Neural progenitor cell (in vitro differentiated cells): Measurements from ENCODE around the gene OR51E2. TPM values are rescaled to one million over a fixed set of nuclear protein-coding genes. Genes with fewer than 3 reads are reported as not detected.

Experiments
- DNase-seq: peaks from one replicate; pipeline ENCODE4 v3.0.0-alpha.2; 2016; ENCODE audit warnings: low spot score
- H2AFZ ChIP-seq: fragments of 200-600 bp; sonication (generic); replicated peaks from 2 replicates; pipeline ENCODE4 v1.6.1; 2016; ENCODE audit warnings: antibody characterized with exemption
- H3F3A ChIP-seq: fragments of 200-600 bp; sonication (generic); 2 replicates; pipeline ENCODE4 v1.6.1; 2016; ENCODE audit warnings: antibody characterized with exemption, low read depth
- H3K27ac ChIP-seq: fragments of 200-600 bp; sonication (generic); 2 replicates; pipeline ENCODE4 v1.5.1; 2016; ENCODE audit warnings: mild to moderate bottlenecking
- H3K27me3 ChIP-seq: fragments of 200-600 bp; sonication (generic); 2 replicates; pipeline ENCODE4 v1.6.1; 2016; ENCODE audit warnings: mild to moderate bottlenecking, moderate library complexity
- H3K36me3 ChIP-seq: fragments of 200-600 bp; sonication (generic); 2 replicates; pipeline ENCODE4 v1.5.1; 2016
- H3K4me1 ChIP-seq: fragments of 200-600 bp; sonication (generic); 2 replicates; pipeline ENCODE4 v1.6.1; 2016; ENCODE audit warnings: mixed run types
- H3K4me2 ChIP-seq: fragments of 200-600 bp; sonication (generic); 2 replicates; pipeline ENCODE4 v1.6.1; 2016
- H3K4me3 ChIP-seq: fragments of 200-600 bp; sonication (generic); 2 replicates; pipeline ENCODE4 v1.5.1; 2016
- H3K79me2 ChIP-seq: fragments of 200-600 bp; sonication (generic); 2 replicates; pipeline ENCODE4 v1.6.1; 2016; ENCODE audit warnings: low read depth
- H3K9ac ChIP-seq: fragments of 200-600 bp; sonication (generic); 2 replicates; pipeline ENCODE4 v1.6.1; 2016
- H3K9me3 ChIP-seq: fragments of 200-600 bp; sonication (generic); 2 replicates; pipeline ENCODE4 v1.5.1; 2016; ENCODE audit warnings: low read depth
- H4K20me1 ChIP-seq: fragments of 200-600 bp; sonication (generic); 2 replicates; pipeline ENCODE4 v1.6.1; 2016; ENCODE audit warnings: low read depth
- H3K27ac Mint-ChIP-seq: 3 replicates; pipeline ENCODE4 v1.8.0; 2021; ENCODE audit warnings: mixed read lengths
- H3K27me3 Mint-ChIP-seq: 2 replicates; pipeline ENCODE4 v1.8.0; 2022; ENCODE audit warnings: low read depth, mild to moderate bottlenecking, inconsistent platforms, moderate library complexity, mixed read lengths; ENCODE audit not compliant: insufficient read depth
- H3K36me3 Mint-ChIP-seq: 3 replicates; pipeline ENCODE4 v1.8.0; 2021; ENCODE audit warnings: mixed read lengths
- H3K4me1 Mint-ChIP-seq: 3 replicates; pipeline ENCODE4 v1.8.0; 2021; ENCODE audit warnings: mixed read lengths
- H3K4me3 Mint-ChIP-seq: 3 replicates; pipeline ENCODE4 v1.8.0; 2021; ENCODE audit warnings: mild to moderate bottlenecking, moderate library complexity, mixed read lengths
- H3K9me3 Mint-ChIP-seq: 3 replicates; pipeline ENCODE4 v1.8.0; 2020; ENCODE audit warnings: mixed read lengths
- EZH2 ChIP-seq: fragments of 200-600 bp; sonication (generic); IDR thresholded peaks from 2 replicates; pipeline ENCODE4 v1.6.1; 2017; ENCODE audit warnings: antibody characterized with exemption, mild to moderate bottlenecking, moderate library complexity
- EZH2phosphoT487 ChIP-seq: fragments of 200-600 bp; sonication (generic); IDR thresholded peaks from 2 replicates; pipeline ENCODE4 v1.6.1; 2017; ENCODE audit warnings: antibody characterized with exemption
- total RNA-seq: library from RNA; depleted of rRNA; stranded (reverse); fragments of >200 nt; gene quantifications from 2 replicates; pipeline ENCODE4 v1.2.3, GENCODE V29; 2015; ENCODE audit warnings: low replicate concordance
- TF ChIP-seq, protein P1 (sequence below): fragments of 200-600 bp; sonication (generic); IDR thresholded peaks from 2 replicates; pipeline ENCODE4 v1.5.1; 2017; ENCODE audit warnings: antibody characterized with exemption, mild to moderate bottlenecking

Gene OR51E2
- total RNA-seq, 1 donor from 2014 or later = not detected

DNA sequence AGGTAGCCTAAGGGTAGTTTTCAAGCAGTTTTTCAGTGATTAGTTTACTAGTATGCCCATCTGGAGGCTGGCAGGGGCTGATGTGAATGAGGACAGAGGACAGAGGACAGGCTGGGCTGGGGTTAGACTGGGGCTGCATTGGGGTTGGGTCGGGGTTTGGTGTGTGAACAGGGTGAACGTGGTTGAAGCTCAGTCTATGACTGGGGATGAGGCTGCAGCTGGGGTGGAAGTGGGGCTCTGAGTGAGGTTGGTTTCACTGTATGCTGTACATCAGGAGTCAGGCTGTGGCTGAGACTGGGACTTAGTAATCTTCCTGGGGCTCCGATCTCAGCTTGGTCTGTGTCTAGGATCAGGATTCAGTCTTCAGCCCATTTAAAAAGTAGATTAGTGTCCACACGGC lies 53.4 kb downstream of the OR51E2 start:
- H3K36me3 Mint-ChIP-seq = no peaks in the 10 kb centered on the region
- peaks cover 2% of the 10 kb centered on the region for H3K27me3 Mint-ChIP-seq

DNA sequence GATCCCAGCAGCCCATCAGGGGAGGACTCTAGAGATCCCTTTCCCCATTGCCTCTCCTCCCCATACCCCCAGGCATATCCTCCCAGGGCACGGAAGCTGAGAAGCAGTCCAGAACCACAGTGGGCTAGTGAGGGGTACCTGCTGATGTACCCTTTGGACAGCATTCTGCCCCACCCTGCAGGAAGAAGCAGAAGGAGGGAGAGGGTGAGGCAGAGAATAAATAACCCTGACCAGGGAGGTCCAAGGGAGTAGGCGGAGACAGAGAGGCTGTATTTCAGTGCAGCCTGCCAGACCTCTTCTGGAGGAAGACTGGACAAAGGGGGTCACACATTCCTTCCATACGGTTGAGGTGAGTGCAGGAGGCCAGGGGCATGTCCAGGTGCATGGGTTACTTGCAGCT lies 54.0 kb downstream of the OR51E2 start, which contains the start of gene OR51E1:
TSS of gene OR51E1 (plus strand) at position 301 of the 400 bp plus-strand sequence. CDS start 8,545 bp downstream, outside the sequence.
- Mint-ChIP-seq H3K27ac (no peak within 1 kb of the TSS), H3K9me3 (no peaks in the 10 kb centered on the region), H3K4me3 (no peak within 1 kb of the TSS), H3K4me1 (peaks cover 6% of the 10 kb centered on the region), H3K36me3 (no peaks in the 10 kb centered on the region), H3K27me3 (peaks cover 2% of the 10 kb centered on the region)
- Histone ChIP-seq H3K27ac (no peak within 1 kb of the TSS), H4K20me1 (no peaks in the 10 kb centered on the region), H3K27me3 (no peaks in the 10 kb centered on the region), H3K36me3 (no peaks in the 10 kb centered on the region), H3K4me3 (no peak within 1 kb of the TSS), H3F3A (no peaks in the 10 kb centered on the region), H3K9ac (no peak within 1 kb of the TSS), H3K4me2 (no peak within 1 kb of the TSS), H3K9me3 (no peaks in the 10 kb centered on the region), H2AFZ (no peak within 1 kb of the TSS), H3K79me2 (no peaks in the 10 kb centered on the region), H3K4me1 (no peaks in the 10 kb centered on the region)
- no peak for DNase-seq
- TF ChIP-seq EZH2 (no peak), EZH2phosphoT487 (no peak)
- TF ChIP-seq, protein P1, sequence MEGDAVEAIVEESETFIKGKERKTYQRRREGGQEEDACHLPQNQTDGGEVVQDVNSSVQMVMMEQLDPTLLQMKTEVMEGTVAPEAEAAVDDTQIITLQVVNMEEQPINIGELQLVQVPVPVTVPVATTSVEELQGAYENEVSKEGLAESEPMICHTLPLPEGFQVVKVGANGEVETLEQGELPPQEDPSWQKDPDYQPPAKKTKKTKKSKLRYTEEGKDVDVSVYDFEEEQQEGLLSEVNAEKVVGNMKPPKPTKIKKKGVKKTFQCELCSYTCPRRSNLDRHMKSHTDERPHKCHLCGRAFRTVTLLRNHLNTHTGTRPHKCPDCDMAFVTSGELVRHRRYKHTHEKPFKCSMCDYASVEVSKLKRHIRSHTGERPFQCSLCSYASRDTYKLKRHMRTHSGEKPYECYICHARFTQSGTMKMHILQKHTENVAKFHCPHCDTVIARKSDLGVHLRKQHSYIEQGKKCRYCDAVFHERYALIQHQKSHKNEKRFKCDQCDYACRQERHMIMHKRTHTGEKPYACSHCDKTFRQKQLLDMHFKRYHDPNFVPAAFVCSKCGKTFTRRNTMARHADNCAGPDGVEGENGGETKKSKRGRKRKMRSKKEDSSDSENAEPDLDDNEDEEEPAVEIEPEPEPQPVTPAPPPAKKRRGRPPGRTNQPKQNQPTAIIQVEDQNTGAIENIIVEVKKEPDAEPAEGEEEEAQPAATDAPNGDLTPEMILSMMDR = no peak

More for the DNA sequence above, 53.4 kb downstream of the OR51E2 start:
- no peak overlapping the region for H3K9ac ChIP-seq
- H3K79me2 ChIP-seq = no peaks in the 10 kb centered on the region
- H3K4me3 ChIP-seq = no peak overlapping the region
- H3K4me1 ChIP-seq = no peaks in the 10 kb centered on the region
- Mint-ChIP-seq H3K9me3 (no peaks in the 10 kb centered on the region), H3K27ac (no peak overlapping the region), H3K4me1 (peaks cover 6% of the 10 kb centered on the region), H3K4me3 (no peak overlapping the region)
- H3K36me3 ChIP-seq = no peaks in the 10 kb centered on the region
- H4K20me1 ChIP-seq = no peaks in the 10 kb centered on the region
- H3K27ac ChIP-seq = no peak overlapping the region
- H3K27me3 ChIP-seq = no peaks in the 10 kb centered on the region
- DNase-seq = no peak
- TF ChIP-seq, protein P1 = no peak
- TF ChIP-seq EZH2phosphoT487 = no peak
- no peak for TF ChIP-seq EZH2
- no peak overlapping the region for H2AFZ ChIP-seq
- no peak overlapping the region for H3K4me2 ChIP-seq
- no peaks in the 10 kb centered on the region for H3F3A ChIP-seq
- H3K9me3 ChIP-seq = no peaks in the 10 kb centered on the region

DNA sequence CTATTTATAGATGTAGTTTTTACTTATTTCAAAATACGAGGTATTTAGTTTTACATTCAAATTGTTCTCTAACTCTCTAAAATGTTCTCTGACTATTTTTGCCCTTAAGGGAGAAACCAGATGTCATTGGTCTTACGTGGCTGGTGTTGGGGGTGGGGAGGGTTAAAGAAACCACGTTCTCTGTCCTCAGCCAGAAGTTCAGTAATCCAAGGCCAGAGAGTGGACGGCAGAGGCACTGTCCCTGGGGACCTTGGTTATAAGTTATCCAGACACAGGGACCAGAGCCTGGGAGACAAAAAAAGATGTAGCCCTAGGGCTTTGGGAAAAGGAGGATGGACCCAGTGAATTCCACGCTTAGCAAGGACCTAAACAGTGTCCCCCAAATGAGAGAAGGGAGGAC lies 54.6 kb downstream of the OR51E2 start:
- no peaks in the 10 kb centered on the region for H3K36me3 ChIP-seq
- H3K9ac ChIP-seq = no peak overlapping the region
- no peak overlapping the region for H2AFZ ChIP-seq
- H3K27ac ChIP-seq = no peak overlapping the region
- H3F3A ChIP-seq = no peaks in the 10 kb centered on the region
- H3K27me3 Mint-ChIP-seq = peaks cover 2% of the 10 kb centered on the region
- H3K27ac Mint-ChIP-seq = no peak overlapping the region
- no peaks in the 10 kb centered on the region for H3K9me3 ChIP-seq
- no peak overlapping the region for H3K4me3 Mint-ChIP-seq
- no peaks in the 10 kb centered on the region for H3K27me3 ChIP-seq
- H3K4me2 ChIP-seq = no peak overlapping the region
- no peak for DNase-seq
- no peaks in the 10 kb centered on the region for H3K36me3 Mint-ChIP-seq
- H3K9me3 Mint-ChIP-seq = no peaks in the 10 kb centered on the region
- TF ChIP-seq EZH2 (no peak), EZH2phosphoT487 (no peak)
- TF ChIP-seq, protein P1 = no peak
- no peaks in the 10 kb centered on the region for H3K79me2 ChIP-seq
- no peaks in the 10 kb centered on the region for H4K20me1 ChIP-seq
- H3K4me1 ChIP-seq = no peaks in the 10 kb centered on the region
- H3K4me3 ChIP-seq = no peak overlapping the region
- H3K4me1 Mint-ChIP-seq = peaks cover 6% of the 10 kb centered on the region
